Lower lobe of right lung (tissue), 2 donors: Measurements from ENCODE around the gene ZZZ3. TPM values are rescaled to one million over a fixed set of nuclear protein-coding genes. Genes with fewer than 3 reads are reported as not detected.
A peak's percentile ranks its signal among the peaks of the same experiment; 100 is the strongest.

ENCODE experiments used
- ATAC-seq, 2 donors: fragments of 200-7000 bp; cut with Tn5 transposase; one replicate each; pipeline ENCODE4 v1.9.1; 2020 to 2022; ENCODE audit warnings: mild to moderate bottlenecking in 2 of 2, moderate library complexity in 2 of 2
- DNase-seq: peaks from one replicate; pipeline ENCODE4 v3.0.0-alpha.2; 2020
- H3K27ac ChIP-seq: fragments of 200-600 bp; one replicate; pipeline ENCODE4 v1.8.0; 2022
- H3K27me3 ChIP-seq: fragments of 200-600 bp; one replicate; pipeline ENCODE4 v1.8.0; 2022; ENCODE audit warnings: low read depth
- H3K36me3 ChIP-seq: fragments of 200-600 bp; one replicate; pipeline ENCODE4 v1.8.0; 2022; ENCODE audit warnings: mild to moderate bottlenecking
- H3K4me1 ChIP-seq: fragments of 200-600 bp; one replicate; pipeline ENCODE4 v1.8.0; 2022
- H3K4me3 ChIP-seq: fragments of 200-600 bp; one replicate; pipeline ENCODE4 v1.8.0; 2022; ENCODE audit warnings: mild to moderate bottlenecking
- H3K9me3 ChIP-seq: fragments of 200-600 bp; one replicate; pipeline ENCODE4 v1.8.0; 2022
- CTCF ChIP-seq: fragments of 200-600 bp; IDR thresholded peaks from one replicate; pipeline ENCODE4 v1.8.0; 2022; ENCODE audit warnings: antibody characterized with exemption, mild to moderate bottlenecking
- intact Hi-C: fragments of 100-400 bp; cut with DNase I; formaldehyde crosslinking; loops from one replicate; pipeline ENCODE4 v1.11.0; 2022
- long read RNA-seq: library from polyadenylated mRNA; unstranded; transcript quantifications from one replicate; pipeline ENCODE4 v2.0.0, GENCODE V29; 2021
- total RNA-seq: library from RNA; stranded (reverse); fragmentation: NEBNext Ultra II Directional; extraction: Animal tissue kit (Norgen Biotek cat#: 25700); gene quantifications from one replicate; pipeline ENCODE4 v1.2.1, GENCODE V29; 2021
- donor health status: DM: no; HTN: yes; CAD: no; lungs with severe emphysema.

ZZZ3 gene
- 44.5 TPM for total RNA-seq
- long read RNA-seq, full-length matches to known transcripts: 5 of 39 reads
- long read RNA-seq, partial matches to known transcripts: 6 of 39 reads
- long read RNA-seq, other reads (novel, unspliced or antisense): 28 of 39 reads

GRCh38 chr1:77682460-77683159 is at the start of gene ZZZ3:
ZZZ3 (minus strand) TSS chr1:77682658; CDS start chr1:77633354, 49,304 bp downstream.
- DNase-seq (peak; percentile 93), ATAC-seq (peak; percentile 92 to 94)
- Histone ChIP-seq H3K36me3 (no peaks in the 10 kb centered on the region), H3K27me3 (no peaks in the 10 kb centered on the region), H3K9me3 (no peaks in the 10 kb centered on the region), H3K4me3 (peak within 1 kb of the TSS; percentile 85), H3K4me1 (peaks cover 20% of the 10 kb centered on the region), H3K27ac (peak within 1 kb of the TSS; percentile 94)
- no peak for TF ChIP-seq CTCF
- intact Hi-C loops: no loop called here

- Histone ChIP-seq H3K36me3 (peaks cover 90% of the 10 kb centered on the region), H3K27ac (no peak overlapping the region), H3K27me3 (no peaks in the 10 kb centered on the region), H3K4me1 (no peaks in the 10 kb centered on the region), H3K9me3 (no peaks in the 10 kb centered on the region), H3K4me3 (no peak overlapping the region)
- ATAC-seq (no peak), DNase-seq (no peak)
- no peak for TF ChIP-seq CTCF
- intact Hi-C loops: no loop called here
These were observed 49.6 kb upstream of the ZZZ3 start for GRCh38 chr1:77732090-77732489.

GRCh38 chr1:77725706-77726105 is 43.2 kb upstream of the ZZZ3 start:
- Histone ChIP-seq H3K27ac (no peak overlapping the region), H3K36me3 (peaks cover 100% of the 10 kb centered on the region), H3K27me3 (no peaks in the 10 kb centered on the region), H3K9me3 (no peaks in the 10 kb centered on the region), H3K4me3 (no peak overlapping the region), H3K4me1 (no peaks in the 10 kb centered on the region)
- intact Hi-C loops: no loop called here
- DNase-seq (no peak), ATAC-seq (no peak)
- no peak for TF ChIP-seq CTCF

GRCh38 chr1:77718181-77718580 is 35.7 kb upstream of the ZZZ3 start:
- no peak overlapping the region for H3K27ac ChIP-seq
- H3K36me3 ChIP-seq: peaks cover 100% of the 10 kb centered on the region
- no peak for TF ChIP-seq CTCF
- H3K9me3 ChIP-seq: no peaks in the 10 kb centered on the region
- intact Hi-C loops: no loop called here
- H3K4me3 ChIP-seq: no peak overlapping the region
- ATAC-seq (no peak), DNase-seq (no peak)
- H3K27me3 ChIP-seq: no peaks in the 10 kb centered on the region
- no peaks in the 10 kb centered on the region for H3K4me1 ChIP-seq

DNA sequence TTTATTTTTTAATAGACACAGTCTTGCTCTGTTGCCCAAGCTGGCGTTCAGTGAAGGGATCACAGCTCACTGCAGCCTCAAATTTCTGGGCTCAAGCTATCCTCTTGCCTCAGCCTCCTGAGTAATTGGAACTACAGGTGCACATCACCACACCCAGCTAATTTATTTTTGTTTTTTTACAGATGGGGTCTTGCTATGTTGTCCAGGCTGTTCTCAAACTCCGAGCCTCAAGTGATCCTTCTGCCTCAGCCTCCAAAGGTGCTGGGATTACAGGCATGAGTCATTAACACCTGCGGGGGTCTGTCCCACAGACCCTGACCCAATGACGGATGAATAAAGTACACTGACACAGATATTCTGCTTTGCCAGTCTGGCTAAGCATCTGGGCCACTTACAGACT is 33.6 kb upstream of the ZZZ3 start:
- no peak overlapping the region for H3K27ac ChIP-seq
- TF ChIP-seq CTCF: no peak
- DNase-seq: no peak
- no peak overlapping the region for H3K4me3 ChIP-seq
- no peaks in the 10 kb centered on the region for H3K9me3 ChIP-seq
- peaks cover 100% of the 10 kb centered on the region for H3K36me3 ChIP-seq
- no peaks in the 10 kb centered on the region for H3K4me1 ChIP-seq
- no peaks in the 10 kb centered on the region for H3K27me3 ChIP-seq
- ATAC-seq: no peak
- intact Hi-C loops: no loop called here
